Esophagus squamous epithelium (tissue), 5 donors: ENCODE measurements around the gene ETFB. TPM values are rescaled to one million over a fixed set of nuclear protein-coding genes. Genes with fewer than 3 reads are reported as not detected.

Source experiments
- DNase-seq: peaks from one replicate; lab custom pipeline; 2025; lab: John Stamatoyannopoulos, UW
- H3K27ac ChIP-seq, 4 donors: fragments of 200-600 bp; sonication (generic); one replicate each; pipeline ENCODE4 v1.5.1; 2016 to 2019; ENCODE audit warnings: mild to moderate bottlenecking in 1 of 4
- H3K27me3 ChIP-seq, 4 donors: fragments of 200-600 bp; sonication (generic); 1 replicate in 3 of 4; 2 replicates in 1 of 4; pipeline versions ENCODE4 v1.5.1 to v1.6.0; 2017 to 2021; ENCODE audit warnings: antibody characterized with exemption in 1 of 4
- H3K36me3 ChIP-seq, 3 donors: fragments of 200-600 bp; sonication (generic); one replicate each; pipeline ENCODE4 v1.5.1; 2016 to 2019
- H3K4me1 ChIP-seq, 3 donors: fragments of 200-600 bp; sonication (generic); one replicate each; pipeline ENCODE4 v1.5.1; 2017 to 2019
- H3K4me3 ChIP-seq, 4 donors: fragments of 200-600 bp; sonication (generic); 1 replicate in 3 of 4; 2 replicates in 1 of 4; pipeline ENCODE4 v1.5.1; 2016 to 2019; ENCODE audit warnings: mild to moderate bottlenecking in 2 of 4, moderate library complexity in 1 of 4
- H3K9me3 ChIP-seq, 3 donors: fragments of 200-600 bp; sonication (generic); one replicate each; pipeline ENCODE4 v1.5.1; 2016 to 2019
- CTCF ChIP-seq, 6 experiments: fragments of 450-650 bp in 4 of 6; fragments of 200-600 bp in 2 of 6; sonication (generic) in 2 of 6; IDR thresholded peaks; one replicate each; pipeline ENCODE4 v1.5.1; 2016 to 2019; ENCODE audit warnings: antibody characterized with exemption in 6 of 6, mild to moderate bottlenecking in 4 of 6, moderate library complexity in 4 of 6
- POLR2A ChIP-seq, 4 donors: fragments of 450-650 bp; IDR thresholded peaks; one replicate each; pipeline ENCODE4 v1.6.1; 2017; ENCODE audit warnings: antibody characterized with exemption in 4 of 4, mild to moderate bottlenecking in 4 of 4, moderate library complexity in 3 of 4
- whole genome bisulfite sequencing, 2 donors: methylation state at CpG; one replicate each; pipeline ENCODE4 v1.1.5; 2018; 5-methylcytosine and 5-hydroxymethylcytosine counted together
- intact Hi-C: fragments of 100-400 bp; cut with DNase I; formaldehyde crosslinking; loops from one replicate; pipeline ENCODE4 v1.15.0; 2022
- total RNA-seq, 4 donors: library from RNA; depleted of rRNA; stranded (reverse); fragments of >200 nt; gene quantifications; one replicate each; pipeline ENCODE4 v1.1.0, GENCODE V29; 2016
- donor health status: DM: yes; HTN: yes; CAD: no.

The ETFB gene
- total RNA-seq, 4 donors from 2014 or later: 104 to 215 (median 157) TPM

- Histone ChIP-seq H3K9me3 (no peaks in the 10 kb centered on the region), H3K27ac (no peak overlapping the region), H3K4me1 (peaks cover 5 to 18% (median 9%) of the 10 kb centered on the region in 3 donors), H3K36me3 (peaks cover 0 to 25% (median 0%) of the 10 kb centered on the region in 3 donors), H3K27me3 (peaks cover 5 to 83% (median 15%) of the 10 kb centered on the region in 4 donors), H3K4me3 (peak overlapping the region in 3 of 4 donors; percentile 15 to 49 (median 31))
- no peak for DNase-seq
- intact Hi-C loops: no loop called here
- WGBS, 2 donors: 0 to 9% methylated on average over 10 to 14 of the region's 75 CpGs
- TF ChIP-seq POLR2A (IDR thresholded peaks at IDR 0.05) (no peak), CTCF (IDR thresholded peaks at IDR 0.05) (no peak)
Observed at GRCh38 chr19:51327066-51328001, 38.9 kb downstream of the ETFB start.

- H3K27me3 ChIP-seq: peaks cover 5 to 91% (median 15%) of the 10 kb centered on the region in 4 donors
- no peak for TF ChIP-seq POLR2A (IDR thresholded peaks at IDR 0.05)
- no peak for TF ChIP-seq CTCF (IDR thresholded peaks at IDR 0.05)
- intact Hi-C loops: no loop called here
Observed at GRCh38 chr19:51326216-51327065, 39.7 kb downstream of the ETFB start.

GRCh38 chr19:51325161-51325976 lies 40.8 kb downstream of the ETFB start:
- Histone ChIP-seq H3K4me1 (peaks cover 5 to 18% (median 9%) of the 10 kb centered on the region in 3 donors), H3K27me3 (peaks cover 5 to 90% (median 15%) of the 10 kb centered on the region in 4 donors), H3K9me3 (no peaks in the 10 kb centered on the region), H3K4me3 (no peak overlapping the region), H3K27ac (no peak overlapping the region), H3K36me3 (peaks cover 0 to 5% (median 0%) of the 10 kb centered on the region in 3 donors)
- TF ChIP-seq CTCF (IDR thresholded peaks at IDR 0.05) (no peak), POLR2A (IDR thresholded peaks at IDR 0.05) (no peak)
- intact Hi-C loops: no loop called here
- no peak for DNase-seq
- 62 to 65% methylated on average over 18 to 19 of the region's 26 CpGs for WGBS, 2 donors

More at GRCh38 chr19:51326216-51327065, 39.7 kb downstream of the ETFB start:
- Histone ChIP-seq H3K9me3 (no peaks in the 10 kb centered on the region), H3K36me3 (peaks cover 0 to 16% (median 0%) of the 10 kb centered on the region in 3 donors), H3K27ac (no peak overlapping the region), H3K4me1 (peaks cover 5 to 18% (median 9%) of the 10 kb centered on the region in 3 donors), H3K4me3 (no peak overlapping the region)
- DNase-seq: no peak
- WGBS, 2 donors: 37 to 58% methylated on average over 2 to 5 of the region's 36 CpGs

GRCh38 chr19:51324167-51324481 lies 42.1 kb downstream of the ETFB start:
- DNase-seq: no peak
- Histone ChIP-seq H3K4me3 (no peak overlapping the region), H3K9me3 (no peaks in the 10 kb centered on the region), H3K4me1 (peaks cover 5 to 18% (median 9%) of the 10 kb centered on the region in 3 donors), H3K36me3 (no peaks in the 10 kb centered on the region), H3K27ac (no peak overlapping the region), H3K27me3 (peaks cover 5 to 81% (median 14%) of the 10 kb centered on the region in 4 donors)
- intact Hi-C loops: no loop called here
- WGBS, 2 donors: 62 to 73% methylated on average over 6 of the region's 6 CpGs
- TF ChIP-seq POLR2A (IDR thresholded peaks at IDR 0.05) (no peak), CTCF (IDR thresholded peaks at IDR 0.05) (no peak)
